HepG2 (cell line): ENCODE results near the gene LTA. TPM values are rescaled to one million over a fixed set of nuclear protein-coding genes. Genes with fewer than 3 reads are reported as not detected.

Experiments used
- CEBPZ ChIP-seq: IDR thresholded peaks from 2 replicates; pipeline ENCODE4 v1.6.1; 2012; ENCODE audit warnings: low read length, improper control_type of control experiment
- CREB3 ChIP-seq: sonication (generic); formaldehyde crosslinking; IDR thresholded peaks from 2 replicates; pipeline ENCODE4 v1.5.0; 2020; ENCODE audit warnings: missing genetic modification reagents
- DZIP1 ChIP-seq: sonication (generic); formaldehyde crosslinking; IDR thresholded peaks from 2 replicates; pipeline ENCODE4 v1.5.0; 2020; ENCODE audit warnings: mild to moderate bottlenecking, missing genetic modification reagents
- HDAC1 ChIP-seq: sonication (generic); formaldehyde crosslinking; IDR thresholded peaks from 2 replicates; pipeline ENCODE4 v1.5.1; 2020; ENCODE audit warnings: mild to moderate bottlenecking, missing genetic modification reagents
- HOMEZ ChIP-seq: IDR thresholded peaks from 2 replicates; pipeline ENCODE4 v1.6.1; 2016; ENCODE audit warnings: low read depth
- POGK ChIP-seq: sonication (generic); formaldehyde crosslinking; conservative IDR thresholded peaks from 2 replicates; pipeline ENCODE4 v1.8.0; 2022; ENCODE audit warnings: mild to moderate bottlenecking, moderate library complexity, missing genetic modification reagents
- POLR2G ChIP-seq: fragments of 200-400 bp; formaldehyde crosslinking; IDR thresholded peaks from 2 replicates; pipeline ENCODE4 v1.6.1; 2018; ENCODE audit warnings: mild to moderate bottlenecking, low read depth, low read length, moderate library complexity
- SMAD3 ChIP-seq: sonication (generic); formaldehyde crosslinking; IDR thresholded peaks from 2 replicates; pipeline ENCODE4 v1.4.0; 2020; ENCODE audit warnings: missing genetic modification reagents
- TCF7 ChIP-seq: sonication (generic); IDR thresholded peaks from 2 replicates; pipeline ENCODE4 v1.6.1; 2016; ENCODE audit warnings: antibody characterized with exemption, low read depth
- ZBTB46 ChIP-seq: sonication (generic); formaldehyde crosslinking; IDR thresholded peaks from 2 replicates; pipeline ENCODE4 v1.4.0; 2020; ENCODE audit warnings: mild to moderate bottlenecking, missing genetic modification reagents, borderline replicate concordance
- ZFAT ChIP-seq: sonication (generic); formaldehyde crosslinking; conservative IDR thresholded peaks from 2 replicates; pipeline ENCODE4 v1.8.1; 2023; ENCODE audit warnings: missing genetic modification reagents, inconsistent platforms
- ZNF280B ChIP-seq: sonication (generic); formaldehyde crosslinking; IDR thresholded peaks from 2 replicates; pipeline ENCODE4 v1.5.0; 2020; ENCODE audit warnings: missing genetic modification reagents, mild to moderate bottlenecking, borderline replicate concordance
- ZNF496 ChIP-seq: sonication (generic); formaldehyde crosslinking; IDR thresholded peaks from 2 replicates; pipeline ENCODE4 v1.8.1; 2023; ENCODE audit warnings: mild to moderate bottlenecking, moderate library complexity, missing genetic modification reagents; ENCODE audit not compliant: insufficient replicate concordance
- polyA plus RNA-seq, 8 experiments: library from polyadenylated mRNA; depleted of rRNA in 3 of 8; stranded (reverse) in 7 of 8; unstranded in 1 of 8; fragments of >200 nt; fragmentation: Illumina TruSeq in 4 of 8; extraction: Trizol in 4 of 8; gene quantifications; 2 replicates each; pipeline versions ENCODE4 v1.2.1 to v1.2.3, GENCODE V29; 2011 to 2016; ENCODE audit warnings: low read depth in 4 of 8, missing spikeins in 1 of 8, mixed read lengths in 1 of 8; ENCODE audit not compliant: insufficient read depth in 1 of 8
- total RNA-seq, 5 experiments: library from RNA; depleted of rRNA; stranded (reverse); fragments of >200 nt; fragmentation: Illumina TruSeq; extraction: Trizol; gene quantifications; 2 replicates each; pipeline ENCODE4 v1.2.3, GENCODE V29; 2016; ENCODE audit warnings: low read depth in 1 of 5

The LTA gene
- total and polyA plus RNA-seq, 2 of the 13 experiments (the other 11 are each of a cell fraction or from before 2014, with no cell fraction given) = 0.09 TPM; not detected in 1

GRCh38 chr6:31546339-31546957, 25.6 kb upstream of the LTA start, which contains the start of gene ATP6V1G2 (continued):
- no peak for TF ChIP-seq CEBPZ
- no peak for TF ChIP-seq ZNF280B (CRISPR knock-in tag)
- TF ChIP-seq HDAC1 = no peak
- no peak for TF ChIP-seq ZBTB46 (CRISPR knock-in tag)
- peak; percentile 79; the same call in 1 of the 2 replicates for TF ChIP-seq SMAD3
- no peak for TF ChIP-seq CREB3 (CRISPR knock-in tag)
- TF ChIP-seq HOMEZ = peak; percentile 63; the same call in 1 of the 2 replicates
- no peak; the same call in 1 of the 2 replicates for TF ChIP-seq POGK (CRISPR knock-in tag)
- TF ChIP-seq POLR2G = no peak
- no peak for TF ChIP-seq ZNF496 (CRISPR knock-in tag)
- no peak for TF ChIP-seq TCF7
- no peak for TF ChIP-seq DZIP1 (CRISPR knock-in tag)
- no peak for TF ChIP-seq ZFAT (CRISPR knock-in tag)
